ENCODE results near the gene RECK. TPM values are rescaled to one million over a fixed set of nuclear protein-coding genes. Genes with fewer than 3 reads are reported as not detected.
"Not testable (repeated sequence)": the region's sequence is repeated elsewhere in the genome, so short reads cannot be mapped to it uniquely, and the experiment has no call there.

RECK gene
- total RNA-seq, 1 donor, result 32.8 TPM

- DNase-seq (ENCODE audit: low read depth), result no peak
- H3K4me3 ChIP-seq (ENCODE audit: low read depth, low read length), result no peak overlapping the region
- TF ChIP-seq CTCF (IDR thresholded peaks at IDR 0.05; ENCODE audit: insufficient read depth, low read depth, low read length), result no peak
These were observed 41.3 kb downstream of the RECK start for GRCh38 chr9:36078051-36078450.

GRCh38 chr9:36080519-36080918 lies 43.8 kb downstream of the RECK start:
- no peak overlapping the region for H3K4me3 ChIP-seq (ENCODE audit: low read depth, low read length)
- TF ChIP-seq CTCF (IDR thresholded peaks at IDR 0.05; ENCODE audit: insufficient read depth, low read depth, low read length), result no peak
- DNase-seq (ENCODE audit: low read depth), result no peak

- no peak for DNase-seq (ENCODE audit: low read depth)
- H3K4me3 ChIP-seq (ENCODE audit: low read depth, low read length), result no peak overlapping the region
- no peak for TF ChIP-seq CTCF (IDR thresholded peaks at IDR 0.05; ENCODE audit: insufficient read depth, low read depth, low read length)
These were observed 46.2 kb downstream of the RECK start for GRCh38 chr9:36082931-36083330.

GRCh38 chr9:36086442-36086841 lies 49.7 kb downstream of the RECK start:
- no peak for TF ChIP-seq CTCF (IDR thresholded peaks at IDR 0.05; ENCODE audit: insufficient read depth, low read depth, low read length)
- DNase-seq (ENCODE audit: low read depth), result no peak
- no peak overlapping the region for H3K4me3 ChIP-seq (ENCODE audit: low read depth, low read length)

- not testable (repeated sequence) for DNase-seq (ENCODE audit: low read depth); H3K4me3 ChIP-seq (ENCODE audit: low read depth, low read length)
These were observed 50.3 kb downstream of the RECK start for GRCh38 chr9:36087054-36087453.

GRCh38 chr9:36088020-36088419 lies 51.3 kb downstream of the RECK start:
- DNase-seq (ENCODE audit: low read depth), result no peak
- no peak for TF ChIP-seq CTCF (IDR thresholded peaks at IDR 0.05; ENCODE audit: insufficient read depth, low read depth, low read length)
- H3K4me3 ChIP-seq (ENCODE audit: low read depth, low read length), result no peak overlapping the region

- TF ChIP-seq CTCF (IDR thresholded peaks at IDR 0.05; ENCODE audit: insufficient read depth, low read depth, low read length), result no peak
- peak; percentile 37 for DNase-seq (ENCODE audit: low read depth)
- no peak overlapping the region for H3K4me3 ChIP-seq (ENCODE audit: low read depth, low read length)
These were observed 54.6 kb downstream of the RECK start for GRCh38 chr9:36091026-36091953.
